NB4 (cell line): Measurements from ENCODE around the gene COG5.
"Not testable (repeated sequence)": the region's sequence is repeated elsewhere in the genome, so short reads cannot be mapped to it uniquely, and the experiment has no call there.

Experiments used
- DNase-seq: peaks from one replicate; pipeline ENCODE4 v3.0.0; 2010; ENCODE audit warnings: low read depth
- H3K4me3 ChIP-seq: one replicate; pipeline ENCODE4 v1.5.1; 2011; ENCODE audit warnings: mild to moderate bottlenecking, low read depth, low read length, moderate library complexity
- MYC ChIP-seq: IDR thresholded peaks from 2 replicates; pipeline ENCODE4 v1.6.1; 2011; ENCODE audit warnings: low read depth, low read length
- POLR2A ChIP-seq: IDR thresholded peaks from 2 replicates; pipeline ENCODE4 v1.6.1; 2011; ENCODE audit warnings: mild to moderate bottlenecking; ENCODE audit not compliant: insufficient read length; ENCODE audit errors: extremely low read depth
- TF ChIP-seq, protein P1 (sequence below): IDR thresholded peaks from one replicate; pipeline ENCODE4 v1.5.1; 2012; ENCODE audit warnings: low read depth, low read length
- TF ChIP-seq, protein P2 (sequence below): IDR thresholded peaks from 2 replicates; pipeline ENCODE4 v1.6.1; 2011; ENCODE audit warnings: low read depth, low read length

The COG5 gene

DNA sequence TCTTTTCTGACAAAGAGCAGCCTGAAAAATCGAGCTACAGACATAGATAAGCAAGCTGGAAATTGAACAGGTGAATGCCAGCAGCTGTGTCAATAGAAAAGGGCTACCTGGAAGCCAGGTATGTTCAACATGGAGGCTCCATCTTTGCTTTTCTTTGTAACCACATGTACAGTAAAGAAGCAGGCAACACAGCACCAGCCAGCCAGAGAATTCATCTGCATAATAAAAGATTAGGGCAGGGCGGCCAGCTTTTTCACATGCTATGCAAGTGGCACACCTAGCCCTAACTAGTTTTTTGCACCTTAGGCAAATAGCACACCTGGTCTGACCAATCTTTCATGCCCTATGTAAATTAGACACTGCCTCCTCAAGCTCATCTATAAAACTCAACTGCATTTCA is 25.7 kb downstream of the COG5 start:
- H3K4me3 ChIP-seq = no peak overlapping the region
- TF ChIP-seq MYC = no peak
- no peak for TF ChIP-seq POLR2A
- TF ChIP-seq, protein P1, sequence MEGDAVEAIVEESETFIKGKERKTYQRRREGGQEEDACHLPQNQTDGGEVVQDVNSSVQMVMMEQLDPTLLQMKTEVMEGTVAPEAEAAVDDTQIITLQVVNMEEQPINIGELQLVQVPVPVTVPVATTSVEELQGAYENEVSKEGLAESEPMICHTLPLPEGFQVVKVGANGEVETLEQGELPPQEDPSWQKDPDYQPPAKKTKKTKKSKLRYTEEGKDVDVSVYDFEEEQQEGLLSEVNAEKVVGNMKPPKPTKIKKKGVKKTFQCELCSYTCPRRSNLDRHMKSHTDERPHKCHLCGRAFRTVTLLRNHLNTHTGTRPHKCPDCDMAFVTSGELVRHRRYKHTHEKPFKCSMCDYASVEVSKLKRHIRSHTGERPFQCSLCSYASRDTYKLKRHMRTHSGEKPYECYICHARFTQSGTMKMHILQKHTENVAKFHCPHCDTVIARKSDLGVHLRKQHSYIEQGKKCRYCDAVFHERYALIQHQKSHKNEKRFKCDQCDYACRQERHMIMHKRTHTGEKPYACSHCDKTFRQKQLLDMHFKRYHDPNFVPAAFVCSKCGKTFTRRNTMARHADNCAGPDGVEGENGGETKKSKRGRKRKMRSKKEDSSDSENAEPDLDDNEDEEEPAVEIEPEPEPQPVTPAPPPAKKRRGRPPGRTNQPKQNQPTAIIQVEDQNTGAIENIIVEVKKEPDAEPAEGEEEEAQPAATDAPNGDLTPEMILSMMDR = no peak
- TF ChIP-seq, protein P2, sequence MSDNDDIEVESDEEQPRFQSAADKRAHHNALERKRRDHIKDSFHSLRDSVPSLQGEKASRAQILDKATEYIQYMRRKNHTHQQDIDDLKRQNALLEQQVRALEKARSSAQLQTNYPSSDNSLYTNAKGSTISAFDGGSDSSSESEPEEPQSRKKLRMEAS = no peak
- DNase-seq = no peak

DNA sequence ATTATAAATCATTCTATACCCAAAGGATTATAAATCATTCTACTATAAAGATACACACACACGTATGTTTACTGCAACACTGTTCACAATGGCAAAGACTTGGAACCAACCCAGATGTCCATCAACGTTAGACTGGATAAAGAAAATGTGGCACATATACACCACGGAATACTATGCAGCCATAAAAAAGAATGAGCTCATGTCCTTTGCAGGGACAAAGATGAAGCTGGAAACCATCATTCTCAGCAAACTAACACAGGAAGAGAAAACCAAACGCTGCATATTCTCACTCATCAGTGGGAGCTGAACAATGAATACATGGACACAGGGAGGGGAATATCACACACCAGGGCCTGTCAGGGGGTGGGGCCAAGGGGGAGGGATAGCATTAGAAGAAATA is 26.5 kb downstream of the COG5 start:
- DNase-seq, H3K4me3 ChIP-seq: not testable (repeated sequence)

DNA sequence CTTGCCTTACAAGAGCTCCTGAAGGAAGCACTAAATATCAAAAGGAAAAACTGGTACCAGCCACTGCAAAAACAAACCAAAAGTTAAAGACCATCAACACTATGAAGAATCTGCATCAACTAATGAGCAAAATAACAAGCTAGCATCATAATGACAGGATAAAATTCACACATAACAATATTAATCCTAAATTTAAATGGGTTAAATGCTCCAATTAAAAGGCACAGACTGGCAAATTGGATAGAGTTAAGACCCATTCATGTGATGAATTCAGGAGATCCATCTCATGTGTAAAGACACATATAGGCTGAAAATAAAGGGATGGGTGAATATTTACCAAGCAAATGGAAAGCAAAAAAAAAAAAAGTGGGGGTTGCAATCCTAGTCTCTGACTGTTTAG is 29.6 kb downstream of the COG5 start:
- no peak for DNase-seq
- H3K4me3 ChIP-seq = no peak overlapping the region
- no peak for TF ChIP-seq MYC

DNA sequence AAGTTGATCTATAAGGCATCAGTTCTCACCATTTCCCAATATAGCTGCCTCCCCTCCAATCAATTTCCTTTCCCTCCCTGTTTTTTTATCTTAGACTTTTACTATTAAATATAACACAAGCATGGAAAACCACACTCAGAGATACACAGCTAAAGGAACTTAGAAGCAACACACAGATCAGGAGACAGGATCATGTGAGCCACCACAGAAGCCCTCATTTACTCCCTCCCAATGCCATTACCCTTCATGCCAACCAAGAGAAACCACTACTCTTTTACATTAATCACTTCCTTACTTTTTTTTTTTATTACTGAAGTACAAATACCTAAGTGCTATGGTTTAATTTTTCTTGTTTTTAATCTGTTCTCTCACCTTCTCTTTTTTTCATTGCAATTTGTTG is 33.0 kb downstream of the COG5 start:
- H3K4me3 ChIP-seq = no peak overlapping the region
- TF ChIP-seq POLR2A (no peak), MYC (no peak)
- TF ChIP-seq, protein P2 = no peak
- TF ChIP-seq, protein P1 = no peak
- DNase-seq = no peak

DNA sequence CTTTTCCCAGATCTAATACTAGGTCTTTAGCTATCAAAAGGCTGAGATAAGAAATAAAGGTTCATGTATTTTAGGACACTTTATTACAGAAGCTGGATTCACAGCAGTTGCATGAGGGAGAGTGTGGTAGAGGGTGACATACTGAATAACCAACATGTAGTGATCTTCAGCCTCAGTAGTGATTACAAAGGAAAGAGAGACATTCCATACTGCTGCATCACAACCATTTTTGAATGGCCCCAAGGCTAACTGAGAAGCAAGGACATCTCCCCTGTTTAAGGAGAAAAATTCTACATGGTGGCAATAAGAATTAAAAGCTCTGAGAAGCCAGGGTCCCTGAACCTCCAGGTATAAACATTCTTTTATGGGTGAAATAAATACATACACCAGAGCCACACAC is 35.3 kb downstream of the COG5 start:
- H3K4me3 ChIP-seq = no peak overlapping the region
- TF ChIP-seq MYC = no peak
- TF ChIP-seq, protein P2 = no peak
- TF ChIP-seq POLR2A = no peak
- TF ChIP-seq, protein P1 = no peak
- no peak for DNase-seq

DNA sequence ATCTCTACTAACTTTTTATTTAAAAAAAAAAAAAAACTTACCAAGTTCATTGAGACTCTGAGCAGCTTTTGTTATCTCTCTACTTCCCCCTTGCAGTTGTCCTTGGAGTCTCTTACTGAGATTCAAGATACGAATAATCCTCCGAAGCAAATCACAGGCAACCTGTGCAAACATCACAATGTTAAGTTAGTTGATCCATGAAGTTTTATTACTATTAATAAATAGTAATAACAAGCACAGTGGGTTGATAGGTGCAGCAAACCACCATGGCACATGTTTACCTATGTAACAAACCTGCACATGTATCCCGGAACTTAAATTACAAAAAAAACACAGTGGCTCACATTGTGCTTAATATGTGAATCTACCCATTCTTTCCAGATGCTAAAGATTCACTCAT is 36.5 kb downstream of the COG5 start:
- TF ChIP-seq MYC (no peak), POLR2A (no peak)
- TF ChIP-seq, protein P1 = no peak
- TF ChIP-seq, protein P2 = no peak
- no peak overlapping the region for H3K4me3 ChIP-seq
- no peak for DNase-seq

DNA sequence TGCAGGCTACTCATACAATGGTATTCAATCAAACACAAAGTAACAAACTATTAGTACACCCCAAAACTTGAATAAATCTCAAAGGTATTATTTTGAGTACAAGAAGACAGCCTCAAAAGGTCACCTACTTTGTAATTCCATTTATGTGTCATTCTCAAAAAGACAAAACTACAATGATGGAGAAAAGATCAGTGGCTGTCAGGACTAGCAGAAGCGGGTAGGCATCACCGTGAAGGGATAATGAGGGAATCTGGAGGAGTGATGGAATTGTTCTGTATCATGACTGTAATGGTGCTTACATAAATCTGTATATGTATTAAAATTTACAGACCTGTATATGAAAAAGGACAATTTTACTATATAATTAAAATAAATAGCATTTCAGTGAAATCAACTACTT is 37.0 kb downstream of the COG5 start:
- no peak overlapping the region for H3K4me3 ChIP-seq
- DNase-seq = no peak
- TF ChIP-seq, protein P2 = no peak
- TF ChIP-seq MYC (no peak), POLR2A (no peak)
- TF ChIP-seq, protein P1 = no peak
